ENCODE data around the gene FBXL12.

DNA sequence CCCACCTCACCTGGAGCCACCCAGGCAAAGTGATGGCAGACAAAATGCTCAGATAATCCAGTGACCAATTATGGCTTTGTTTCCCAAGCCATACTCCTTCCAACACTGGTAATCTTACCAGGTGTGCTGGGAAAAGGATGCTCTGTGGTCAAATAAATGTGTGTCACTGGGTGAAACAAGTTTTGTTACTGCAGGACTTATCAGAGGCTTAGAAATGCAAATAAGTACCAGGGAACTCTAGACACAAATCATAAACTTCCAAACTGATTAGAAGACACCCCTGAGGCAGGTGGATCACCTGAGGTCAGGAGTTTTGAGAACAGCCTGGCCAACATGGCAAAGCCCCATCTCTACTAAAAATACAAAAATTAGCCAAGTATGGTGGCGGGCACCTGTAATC lies 42.6 kb upstream of the FBXL12 start:
- TF ChIP-seq, protein P1, sequence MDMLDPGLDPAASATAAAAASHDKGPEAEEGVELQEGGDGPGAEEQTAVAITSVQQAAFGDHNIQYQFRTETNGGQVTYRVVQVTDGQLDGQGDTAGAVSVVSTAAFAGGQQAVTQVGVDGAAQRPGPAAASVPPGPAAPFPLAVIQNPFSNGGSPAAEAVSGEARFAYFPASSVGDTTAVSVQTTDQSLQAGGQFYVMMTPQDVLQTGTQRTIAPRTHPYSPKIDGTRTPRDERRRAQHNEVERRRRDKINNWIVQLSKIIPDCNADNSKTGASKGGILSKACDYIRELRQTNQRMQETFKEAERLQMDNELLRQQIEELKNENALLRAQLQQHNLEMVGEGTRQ (IDR thresholded peaks at IDR 0.05): no peak
- TF ChIP-seq, protein P2, sequence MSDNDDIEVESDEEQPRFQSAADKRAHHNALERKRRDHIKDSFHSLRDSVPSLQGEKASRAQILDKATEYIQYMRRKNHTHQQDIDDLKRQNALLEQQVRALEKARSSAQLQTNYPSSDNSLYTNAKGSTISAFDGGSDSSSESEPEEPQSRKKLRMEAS (IDR thresholded peaks at IDR 0.05): no peak
- TF ChIP-seq, protein P3, sequence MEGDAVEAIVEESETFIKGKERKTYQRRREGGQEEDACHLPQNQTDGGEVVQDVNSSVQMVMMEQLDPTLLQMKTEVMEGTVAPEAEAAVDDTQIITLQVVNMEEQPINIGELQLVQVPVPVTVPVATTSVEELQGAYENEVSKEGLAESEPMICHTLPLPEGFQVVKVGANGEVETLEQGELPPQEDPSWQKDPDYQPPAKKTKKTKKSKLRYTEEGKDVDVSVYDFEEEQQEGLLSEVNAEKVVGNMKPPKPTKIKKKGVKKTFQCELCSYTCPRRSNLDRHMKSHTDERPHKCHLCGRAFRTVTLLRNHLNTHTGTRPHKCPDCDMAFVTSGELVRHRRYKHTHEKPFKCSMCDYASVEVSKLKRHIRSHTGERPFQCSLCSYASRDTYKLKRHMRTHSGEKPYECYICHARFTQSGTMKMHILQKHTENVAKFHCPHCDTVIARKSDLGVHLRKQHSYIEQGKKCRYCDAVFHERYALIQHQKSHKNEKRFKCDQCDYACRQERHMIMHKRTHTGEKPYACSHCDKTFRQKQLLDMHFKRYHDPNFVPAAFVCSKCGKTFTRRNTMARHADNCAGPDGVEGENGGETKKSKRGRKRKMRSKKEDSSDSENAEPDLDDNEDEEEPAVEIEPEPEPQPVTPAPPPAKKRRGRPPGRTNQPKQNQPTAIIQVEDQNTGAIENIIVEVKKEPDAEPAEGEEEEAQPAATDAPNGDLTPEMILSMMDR (IDR thresholded peaks at IDR 0.05): no peak
- TF ChIP-seq CHD2 (IDR thresholded peaks at IDR 0.05; ENCODE audit: low read length, partially characterized antibody) (no peak), RAD21 (conservative IDR thresholded peaks at IDR 0.05 in 1 of 2, IDR thresholded peaks at IDR 0.05 in 1 of 2) (no peak)
